Measurements from ENCODE around the gene UVRAG.
"Not testable (repeated sequence)": the region's sequence is repeated elsewhere in the genome, so short reads cannot be mapped to it uniquely, and the experiment has no call there.

Gene UVRAG

GRCh38 chr11:75867778-75868374, 52.9 kb downstream of the UVRAG start:
- in situ Hi-C loops (cut with MboI; ENCODE audit: low pct_unique_long_range_greater_than_20kb, low sequenced_read_pairs, unreplicated experiment): loop anchor here (10.0 kb wide), 1 partner anchor 63 kb away; no protein-coding TSS in a partner anchor
- peak; percentile 46 for DNase-seq (ENCODE audit: low spot score)
- peak; percentile 60 for TF ChIP-seq CTCF (IDR thresholded peaks at IDR 0.05; ENCODE audit: extremely low read depth, insufficient read depth, missing control alignments)

GRCh38 chr11:75868990-75869389, 54.0 kb downstream of the UVRAG start:
- no peak for TF ChIP-seq CTCF (IDR thresholded peaks at IDR 0.05; ENCODE audit: extremely low read depth, insufficient read depth, missing control alignments)
- in situ Hi-C loops (cut with MboI; ENCODE audit: low pct_unique_long_range_greater_than_20kb, low sequenced_read_pairs, unreplicated experiment): loop anchor here (10.0 kb wide), 1 partner anchor 64 kb away; no protein-coding TSS in a partner anchor
- no peak for DNase-seq (ENCODE audit: low spot score)

GRCh38 chr11:75869661-75870455, 54.8 kb downstream of the UVRAG start:
- in situ Hi-C loops (cut with MboI; ENCODE audit: low pct_unique_long_range_greater_than_20kb, low sequenced_read_pairs, unreplicated experiment): loop anchor here (10.0 kb wide), 1 partner anchor 65 kb away; no protein-coding TSS in a partner anchor
- DNase-seq (ENCODE audit: low spot score): no peak
- no peak for TF ChIP-seq CTCF (IDR thresholded peaks at IDR 0.05; ENCODE audit: extremely low read depth, insufficient read depth, missing control alignments)

GRCh38 chr11:75872887-75873416, 57.9 kb downstream of the UVRAG start:
- TF ChIP-seq CTCF (IDR thresholded peaks at IDR 0.05; ENCODE audit: extremely low read depth, insufficient read depth, missing control alignments): no peak
- in situ Hi-C loops (cut with MboI; ENCODE audit: low pct_unique_long_range_greater_than_20kb, low sequenced_read_pairs, unreplicated experiment): no loop called here
- DNase-seq (ENCODE audit: low spot score): peak; percentile 26

GRCh38 chr11:75873417-75874221, 58.6 kb downstream of the UVRAG start:
- TF ChIP-seq CTCF (IDR thresholded peaks at IDR 0.05; ENCODE audit: extremely low read depth, insufficient read depth, missing control alignments): no peak
- in situ Hi-C loops (cut with MboI; ENCODE audit: low pct_unique_long_range_greater_than_20kb, low sequenced_read_pairs, unreplicated experiment): no loop called here
- DNase-seq (ENCODE audit: low spot score): peak; percentile 40

- in situ Hi-C loops (cut with MboI; ENCODE audit: low pct_unique_long_range_greater_than_20kb, low sequenced_read_pairs, unreplicated experiment): no loop called here
- DNase-seq (ENCODE audit: low spot score): no peak
- no peak for TF ChIP-seq CTCF (IDR thresholded peaks at IDR 0.05; ENCODE audit: extremely low read depth, insufficient read depth, missing control alignments)
These were observed 59.8 kb downstream of the UVRAG start for GRCh38 chr11:75874684-75875341.

GRCh38 chr11:75877327-75877726, 62.3 kb downstream of the UVRAG start:
- DNase-seq (ENCODE audit: low spot score); in situ Hi-C loops (cut with MboI; ENCODE audit: low pct_unique_long_range_greater_than_20kb, low sequenced_read_pairs, unreplicated experiment): not testable (repeated sequence)

- DNase-seq (ENCODE audit: low spot score); in situ Hi-C loops (cut with MboI; ENCODE audit: low pct_unique_long_range_greater_than_20kb, low sequenced_read_pairs, unreplicated experiment): not testable (repeated sequence)
These were observed 62.9 kb downstream of the UVRAG start for GRCh38 chr11:75877931-75878330.
